Activated CD4-positive, alpha-beta T cell treated with anti-CD3 and anti-CD28 coated beads, Interleukin-2, amount 50 U/mL, for 24 hours (primary cell): ENCODE measurements around the gene DTWD2.
"Not testable (repeated sequence)": the region's sequence is repeated elsewhere in the genome, so short reads cannot be mapped to it uniquely, and the experiment has no call there.

Experiments used
- DNase-seq, 2 donors: peaks; one replicate each; pipeline ENCODE4 v3.0.0-alpha.2; 2020; ENCODE audit warnings: low read depth in 1 of 2, low spot score in 1 of 2

The DTWD2 gene

GRCh38 chr5:118952992-118953651 lies 35.2 kb downstream of the DTWD2 start:
- DNase-seq: no peak

- not testable (repeated sequence) for DNase-seq
Observed at GRCh38 chr5:118952306-118952705, 36.0 kb downstream of the DTWD2 start.

- not testable (repeated sequence) for DNase-seq
Observed at GRCh38 chr5:118950354-118950753, 38.0 kb downstream of the DTWD2 start.

GRCh38 chr5:118946138-118946800 lies 42.1 kb downstream of the DTWD2 start:
- no peak for DNase-seq

- DNase-seq: no peak
Observed at GRCh38 chr5:118937393-118938061, 50.8 kb downstream of the DTWD2 start.

- no peak for DNase-seq
Observed at GRCh38 chr5:118933703-118934102, 54.6 kb downstream of the DTWD2 start.

GRCh38 chr5:118931564-118931963 lies 56.8 kb downstream of the DTWD2 start:
- DNase-seq: no peak

- DNase-seq: no peak
Observed at GRCh38 chr5:118924006-118924389, 64.3 kb downstream of the DTWD2 start.

- no peak for DNase-seq
Observed at GRCh38 chr5:118923295-118924005, 64.9 kb downstream of the DTWD2 start.

GRCh38 chr5:118921866-118922265 lies 66.5 kb downstream of the DTWD2 start:
- DNase-seq: no peak

- no peak for DNase-seq
Observed at GRCh38 chr5:118919016-118919415, 69.3 kb downstream of the DTWD2 start.

- DNase-seq: no peak
Observed at GRCh38 chr5:118918232-118918631, 70.1 kb downstream of the DTWD2 start.

- not testable (repeated sequence) for DNase-seq
Observed at GRCh38 chr5:118907536-118907935, 80.8 kb downstream of the DTWD2 start.

GRCh38 chr5:118906947-118907346 lies 81.4 kb downstream of the DTWD2 start:
- DNase-seq: no peak

GRCh38 chr5:118905196-118905595 lies 83.2 kb downstream of the DTWD2 start:
- no peak for DNase-seq

- no peak for DNase-seq
Observed at GRCh38 chr5:118902656-118903438, 85.5 kb downstream of the DTWD2 start.

GRCh38 chr5:118894709-118895108 lies 93.6 kb downstream of the DTWD2 start:
- no peak for DNase-seq

- no peak for DNase-seq
Observed at GRCh38 chr5:118891252-118891651, 97.1 kb downstream of the DTWD2 start.

- DNase-seq: no peak
Observed at GRCh38 chr5:118889165-118889564, 99.2 kb downstream of the DTWD2 start.

GRCh38 chr5:118888556-118888955 lies 99.8 kb downstream of the DTWD2 start:
- DNase-seq: no peak

- DNase-seq: no peak
Observed at GRCh38 chr5:118883362-118883761, 105.0 kb downstream of the DTWD2 start.
